ENCODE measurements around the gene TKTL2.
"Not testable (repeated sequence)": the region's sequence is repeated elsewhere in the genome, so short reads cannot be mapped to it uniquely, and the experiment has no call there.

The TKTL2 gene

GRCh38 chr4:163474027-163474426 is 473 bp upstream of the TKTL2 start:
- Mint-ChIP-seq H3K4me1 (no peaks in the 10 kb centered on the region), H3K4me3 (no peak overlapping the region), H3K27ac (no peak overlapping the region), H3K27me3 (peaks cover 12% of the 10 kb centered on the region), H3K9me3 (no peaks in the 10 kb centered on the region), H3K36me3 (no peaks in the 10 kb centered on the region)

GRCh38 chr4:163473130-163473529 is 424 bp downstream of the TKTL2 start:
- Mint-ChIP-seq H3K9me3 (no peaks in the 10 kb centered on the region), H3K36me3 (no peaks in the 10 kb centered on the region), H3K4me3 (no peak overlapping the region), H3K27ac (no peak overlapping the region), H3K27me3 (peaks cover 11% of the 10 kb centered on the region), H3K4me1 (no peaks in the 10 kb centered on the region)

GRCh38 chr4:163470391-163470790 is 3.2 kb downstream of the TKTL2 start:
- peaks cover 7% of the 10 kb centered on the region for H3K27me3 Mint-ChIP-seq
- no peak overlapping the region for H3K27ac Mint-ChIP-seq
- H3K4me3 Mint-ChIP-seq, result no peak overlapping the region
- H3K36me3 Mint-ChIP-seq, result no peaks in the 10 kb centered on the region
- no peaks in the 10 kb centered on the region for H3K4me1 Mint-ChIP-seq
- no peaks in the 10 kb centered on the region for H3K9me3 Mint-ChIP-seq

- Mint-ChIP-seq H3K36me3 (no peaks in the 10 kb centered on the region), H3K27ac (no peak overlapping the region), H3K4me1 (no peaks in the 10 kb centered on the region), H3K27me3 (peaks cover 12% of the 10 kb centered on the region), H3K9me3 (no peaks in the 10 kb centered on the region), H3K4me3 (no peak overlapping the region)
Observed at GRCh38 chr4:163467082-163467770, 6.3 kb downstream of the TKTL2 start.

- Mint-ChIP-seq H3K4me3 (no peak overlapping the region), H3K4me1 (no peaks in the 10 kb centered on the region), H3K27ac (no peak overlapping the region), H3K9me3 (no peaks in the 10 kb centered on the region), H3K27me3 (peaks cover 10% of the 10 kb centered on the region), H3K36me3 (no peaks in the 10 kb centered on the region)
Observed at GRCh38 chr4:163462556-163462955, 11.0 kb downstream of the TKTL2 start.

GRCh38 chr4:163448540-163449203 is 24.9 kb downstream of the TKTL2 start:
- H3K27ac Mint-ChIP-seq, result no peak overlapping the region
- H3K4me1 Mint-ChIP-seq, result no peaks in the 10 kb centered on the region
- no peaks in the 10 kb centered on the region for H3K36me3 Mint-ChIP-seq

GRCh38 chr4:163447481-163447880 is 26.1 kb downstream of the TKTL2 start:
- no peaks in the 10 kb centered on the region for H3K9me3 Mint-ChIP-seq
- no peak overlapping the region for H3K4me3 Mint-ChIP-seq
- no peaks in the 10 kb centered on the region for H3K4me1 Mint-ChIP-seq
- no peaks in the 10 kb centered on the region for H3K36me3 Mint-ChIP-seq
- H3K27ac Mint-ChIP-seq, result no peak overlapping the region
- H3K27me3 Mint-ChIP-seq, result peaks cover 12% of the 10 kb centered on the region

More at GRCh38 chr4:163448540-163449203, 24.9 kb downstream of the TKTL2 start:
- H3K9me3 Mint-ChIP-seq, result no peaks in the 10 kb centered on the region
- H3K27me3 Mint-ChIP-seq, result peaks cover 9% of the 10 kb centered on the region
- no peak overlapping the region for H3K4me3 Mint-ChIP-seq

GRCh38 chr4:163447023-163447422 is 26.5 kb downstream of the TKTL2 start:
- not testable (repeated sequence) for H3K27ac Mint-ChIP-seq, H3K4me1 Mint-ChIP-seq, H3K36me3 Mint-ChIP-seq, H3K4me3 Mint-ChIP-seq, H3K9me3 Mint-ChIP-seq
- H3K27me3 Mint-ChIP-seq, result peaks cover 12% of the 10 kb centered on the region

- no peak overlapping the region for H3K4me3 Mint-ChIP-seq
- H3K4me1 Mint-ChIP-seq, result no peaks in the 10 kb centered on the region
- H3K36me3 Mint-ChIP-seq, result no peaks in the 10 kb centered on the region
- peaks cover 9% of the 10 kb centered on the region for H3K27me3 Mint-ChIP-seq
- no peaks in the 10 kb centered on the region for H3K9me3 Mint-ChIP-seq
- H3K27ac Mint-ChIP-seq, result no peak overlapping the region
Observed at GRCh38 chr4:163440040-163440439, 33.5 kb downstream of the TKTL2 start.
